ENCODE data around the gene KLF15.

KLF15 gene

DNA sequence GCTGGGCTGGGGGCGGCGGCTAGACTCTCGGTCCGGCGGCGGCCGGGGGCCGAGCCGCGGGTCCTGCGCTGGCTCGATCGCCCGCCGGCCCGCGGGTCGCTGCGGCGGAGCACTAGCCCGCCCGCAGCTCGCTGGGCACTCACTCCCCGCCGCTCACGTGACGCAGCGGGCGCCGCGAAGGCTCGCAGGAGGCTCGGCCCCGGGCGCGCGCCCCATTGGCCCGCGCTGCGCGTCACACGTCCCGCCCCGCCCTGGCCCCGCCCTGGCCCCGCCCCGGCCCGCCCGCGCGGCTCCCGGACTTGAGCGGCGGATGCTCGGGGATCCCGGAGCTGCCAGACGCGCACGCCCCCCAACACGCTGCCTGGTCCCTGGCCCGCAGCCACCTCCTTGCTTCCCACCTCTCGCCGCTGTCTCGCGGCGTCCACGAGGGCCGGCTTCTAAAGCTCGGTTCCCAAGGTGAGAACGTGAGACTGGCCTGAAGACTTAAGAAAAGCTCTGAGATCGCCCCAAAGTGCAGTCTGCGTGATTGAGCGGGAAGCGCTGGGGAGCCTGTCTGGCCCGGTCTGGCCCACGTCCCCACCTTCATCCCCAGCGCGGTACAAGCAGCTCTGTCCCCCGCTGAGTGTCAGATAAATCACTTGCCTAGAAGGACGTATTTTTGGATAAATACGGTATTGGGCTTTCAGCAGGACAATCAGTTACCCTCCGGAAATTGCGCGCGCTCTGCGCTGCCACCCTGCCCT is at the start of gene KLF15:
TSS of gene KLF15 (minus strand) at position 114 of the 743 bp plus-strand sequence. CDS start 4,486 bp downstream, outside the sequence.
- peak; percentile 41 to 49 for DNase-seq (ENCODE audit: low read depth in 2 of 2)

DNA sequence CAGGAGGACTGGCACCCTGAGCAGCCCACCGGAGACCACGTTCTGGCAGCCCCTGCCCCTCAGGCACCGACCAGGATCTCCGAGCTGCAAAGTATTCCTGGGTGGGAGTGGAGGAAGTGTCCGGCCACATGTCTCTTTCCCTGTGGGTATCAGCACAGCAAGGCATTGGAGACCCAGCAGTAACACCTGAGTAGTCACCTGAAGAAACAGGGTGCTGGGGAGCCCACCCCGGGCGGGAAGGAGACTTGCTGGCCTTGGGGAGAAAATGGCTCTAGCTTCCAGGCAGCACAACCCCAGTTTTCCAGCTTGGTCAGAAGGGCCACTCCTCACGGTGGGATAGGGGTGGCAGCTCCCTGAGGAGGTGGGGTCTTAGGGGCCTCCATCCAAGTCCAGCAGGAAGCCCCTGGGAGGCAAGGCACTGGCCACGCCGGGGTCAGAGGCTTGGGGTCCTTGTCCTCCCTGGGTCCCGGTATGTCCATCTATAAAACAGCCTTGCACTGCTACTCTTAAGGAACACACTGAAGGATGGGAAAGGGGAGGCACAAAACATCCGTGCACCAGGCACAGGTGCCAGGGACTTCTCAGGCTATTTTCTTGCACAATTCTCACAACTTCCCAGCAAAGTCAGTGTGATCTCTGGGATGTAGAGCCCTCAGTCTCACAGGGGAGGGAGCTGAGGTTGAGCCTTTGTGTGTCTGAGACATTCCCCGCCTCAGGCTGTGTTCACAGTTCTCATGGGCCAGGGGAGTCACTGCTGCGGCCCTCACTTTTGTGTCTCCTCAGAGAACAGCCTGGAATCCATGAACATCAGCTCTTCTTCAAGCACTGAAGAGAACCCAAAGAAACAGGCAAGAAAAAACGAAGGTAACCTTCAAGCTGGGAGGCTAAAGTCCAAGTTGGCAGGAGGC is 49.4 kb upstream of the KLF15 start:
- no peak for DNase-seq (ENCODE audit: low read depth in 2 of 2)

- DNase-seq (ENCODE audit: low read depth in 2 of 2), result no peak
Measured at GRCh38 chr3:126402666-126403302, 45.6 kb upstream of the KLF15 start.

DNA sequence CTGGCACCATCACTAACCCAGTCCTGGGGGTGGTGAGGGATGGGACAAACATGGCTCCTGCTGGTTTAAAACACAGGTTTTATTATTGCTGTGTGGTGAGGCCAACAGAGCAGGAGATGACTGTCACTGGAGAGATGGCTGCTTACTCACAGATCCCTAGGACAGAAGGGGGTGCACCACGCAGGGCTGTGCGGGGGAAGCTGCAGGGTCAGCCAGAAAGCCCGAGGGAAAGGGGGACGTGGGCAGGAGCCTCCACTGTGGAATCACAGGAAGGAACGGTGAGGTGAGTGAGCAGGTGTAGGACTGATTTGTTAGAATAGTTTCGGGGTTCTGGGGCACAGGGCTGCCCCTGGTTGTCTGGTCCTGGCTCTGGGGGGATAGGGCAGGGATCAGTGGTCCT is 45.0 kb upstream of the KLF15 start:
- no peak for DNase-seq (ENCODE audit: low read depth in 2 of 2)

GRCh38 chr3:126401611-126402160 is 44.5 kb upstream of the KLF15 start:
- DNase-seq (ENCODE audit: low read depth in 2 of 2), result no peak

DNA sequence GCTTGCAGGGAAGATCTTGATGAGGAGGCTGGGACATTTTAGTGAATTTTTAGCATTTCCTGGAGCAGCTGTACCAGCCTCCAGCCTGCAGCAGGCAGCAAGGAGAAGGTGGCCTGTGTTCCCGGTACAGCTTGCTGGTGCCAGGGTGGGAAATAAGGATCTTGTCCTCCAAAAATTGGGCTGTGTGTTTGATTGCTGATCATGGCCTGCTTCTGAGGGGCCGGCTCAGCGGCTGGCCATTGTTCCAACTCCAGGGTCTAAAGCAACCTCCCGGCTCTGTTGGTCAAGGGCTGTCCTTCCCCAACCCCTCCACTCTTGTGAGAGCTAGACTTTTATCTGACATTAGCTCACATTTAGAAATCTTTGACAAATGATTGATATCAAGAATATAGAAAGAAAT is 42.5 kb upstream of the KLF15 start:
- no peak for DNase-seq (ENCODE audit: low read depth in 2 of 2)

- no peak for DNase-seq (ENCODE audit: low read depth in 2 of 2)
Measured at GRCh38 chr3:126399351-126399735, 42.1 kb upstream of the KLF15 start.

GRCh38 chr3:126398423-126399350 is 41.5 kb upstream of the KLF15 start:
- DNase-seq (ENCODE audit: low read depth in 2 of 2), result no peak

DNA sequence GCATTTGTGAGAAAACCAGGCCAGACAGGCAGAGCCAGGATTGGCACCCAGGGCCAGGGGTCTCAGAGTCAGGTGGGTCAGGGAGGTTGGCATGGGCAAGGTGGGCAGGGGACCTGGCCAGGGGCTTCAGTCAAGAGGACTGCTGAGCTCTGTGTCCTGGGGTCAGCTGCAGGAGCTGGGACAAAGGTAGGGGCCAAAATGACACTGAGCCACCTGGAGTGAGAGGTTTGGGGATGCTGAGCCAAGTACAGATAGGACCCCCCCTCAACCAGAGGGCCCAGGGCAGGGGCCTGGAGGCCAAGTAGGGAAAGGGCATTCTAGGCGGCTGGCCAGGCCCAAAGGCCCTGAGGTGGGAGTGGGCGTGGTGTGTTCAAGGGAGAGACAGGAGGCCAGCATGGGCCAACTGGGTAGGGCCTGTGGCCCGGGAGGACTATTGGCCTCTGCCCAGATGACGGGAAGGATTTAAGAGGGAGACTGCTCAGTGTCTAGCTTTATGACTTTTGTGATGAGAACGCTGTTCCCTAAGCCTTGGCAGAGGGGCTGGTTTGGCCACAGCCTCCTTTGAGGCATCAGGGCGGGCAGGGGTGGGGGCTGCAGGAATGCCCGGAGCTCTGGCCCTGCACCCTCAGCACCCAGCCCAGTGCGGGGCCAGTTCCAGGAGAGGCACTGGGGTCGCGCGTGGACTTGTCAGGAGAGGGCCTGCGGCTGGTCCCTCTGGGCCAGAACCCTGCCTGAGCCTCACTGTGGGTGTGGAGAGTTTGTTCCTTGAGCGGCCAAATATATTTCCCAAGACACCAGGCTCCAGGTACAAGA is 40.6 kb upstream of the KLF15 start:
- no peak for DNase-seq (ENCODE audit: low read depth in 2 of 2)

DNA sequence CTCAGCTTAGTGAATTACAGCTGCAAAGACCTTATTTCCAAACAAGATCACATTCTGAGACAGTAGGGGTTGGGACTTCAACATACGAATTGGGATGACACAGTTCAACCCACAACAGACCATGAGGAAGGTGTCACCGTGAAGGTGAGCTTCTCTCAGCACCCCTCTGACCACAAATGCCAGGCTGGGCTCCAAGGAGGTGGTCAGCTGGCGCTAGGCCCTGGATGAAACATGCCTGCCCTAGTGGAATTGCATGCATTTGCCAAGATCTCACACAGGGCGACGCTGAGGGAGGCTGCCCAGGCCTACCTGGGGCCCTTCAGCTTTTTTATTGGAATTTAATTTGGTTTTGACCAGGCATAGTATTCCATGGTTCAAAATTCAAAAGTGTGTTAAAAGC is 39.3 kb upstream of the KLF15 start:
- DNase-seq (ENCODE audit: low read depth in 2 of 2), result no peak

GRCh38 chr3:126395846-126396513 is 38.8 kb upstream of the KLF15 start:
- DNase-seq (ENCODE audit: low read depth in 2 of 2), result no peak

DNA sequence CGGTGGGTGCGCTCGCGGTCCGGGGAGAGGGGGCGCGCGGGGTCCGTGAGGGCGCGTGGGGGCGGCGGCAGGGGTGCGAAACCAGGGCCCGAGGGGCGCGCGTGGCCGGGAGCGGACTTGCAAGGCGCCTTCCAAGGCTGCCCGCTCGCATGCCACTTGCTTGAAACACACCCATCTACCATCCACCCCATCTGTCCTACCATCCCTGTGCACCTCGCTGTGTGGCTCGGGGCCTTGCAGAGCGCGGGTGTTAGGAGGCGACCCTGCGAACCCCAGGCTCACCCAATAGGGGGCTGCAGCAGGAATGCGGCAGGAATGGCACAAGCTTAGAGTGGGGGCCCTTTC is 37.7 kb upstream of the KLF15 start:
- DNase-seq (ENCODE audit: low read depth in 2 of 2), result no peak

GRCh38 chr3:126394179-126394976 is 37.2 kb upstream of the KLF15 start, which contains the start of gene CFAP100:
Gene CFAP100 (plus strand): TSS chr3:126394909. CDS start chr3:126396001, 1,092 bp downstream.
- no peak for DNase-seq (ENCODE audit: low read depth in 2 of 2)

- no peak for DNase-seq (ENCODE audit: low read depth in 2 of 2)
Measured at GRCh38 chr3:126393563-126393962, 36.4 kb upstream of the KLF15 start.

- DNase-seq (ENCODE audit: low read depth in 2 of 2), result no peak
Measured at GRCh38 chr3:126392246-126392645, 35.0 kb upstream of the KLF15 start.

GRCh38 chr3:126391631-126392030 is 34.4 kb upstream of the KLF15 start:
- no peak for DNase-seq (ENCODE audit: low read depth in 2 of 2)

DNA sequence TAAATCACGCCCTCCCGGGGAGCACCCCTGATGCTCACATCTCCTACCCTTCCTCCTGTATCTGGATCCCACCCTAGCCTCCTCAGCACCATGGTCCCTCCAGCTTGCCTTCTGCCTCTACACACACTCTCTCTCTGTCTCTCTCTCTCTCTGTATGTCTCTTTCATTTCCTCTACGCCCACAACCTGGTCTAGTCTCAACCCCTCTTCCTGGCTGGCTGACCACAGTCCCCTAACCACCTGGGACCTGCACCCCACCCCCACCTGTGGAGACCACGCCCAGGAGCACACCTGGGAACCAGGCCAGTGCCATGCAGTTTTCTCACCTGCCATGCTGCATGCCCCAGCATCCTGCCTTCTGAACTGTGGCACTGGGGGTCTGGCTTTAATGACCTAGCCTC is 33.5 kb upstream of the KLF15 start:
- DNase-seq (ENCODE audit: low read depth in 2 of 2), result no peak

GRCh38 chr3:126390201-126390600 is 33.0 kb upstream of the KLF15 start:
- no peak for DNase-seq (ENCODE audit: low read depth in 2 of 2)

DNA sequence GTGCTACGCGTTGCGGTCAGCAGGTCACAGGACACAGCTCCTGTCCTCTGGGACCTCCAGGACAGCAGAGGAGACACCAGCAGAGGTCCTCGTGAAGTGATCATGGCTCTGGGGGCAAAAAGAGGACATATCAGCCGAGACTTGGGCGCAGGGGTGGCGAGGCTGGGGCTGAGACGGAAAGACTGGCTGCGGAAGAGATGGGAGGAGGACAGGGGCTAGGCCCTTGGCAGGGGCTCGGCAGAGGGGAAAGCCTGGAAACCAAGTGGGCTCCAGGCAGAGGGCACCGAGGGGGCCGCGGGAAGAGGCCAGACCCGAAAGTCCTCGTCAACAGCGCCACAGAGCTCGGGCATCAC is 32.6 kb upstream of the KLF15 start:
- DNase-seq (ENCODE audit: low read depth in 2 of 2), result no peak

Measured in fibroblast of skin of left quadriceps (primary cell).